H1 (cell line): Measurements from ENCODE around the gene CAMTA1. TPM values are rescaled to one million over a fixed set of nuclear protein-coding genes. Genes with fewer than 3 reads are reported as not detected.

Experiments
- ASH2L ChIP-seq: fragments of 200-600, 300-600 bp; sonication (generic); IDR thresholded peaks from one replicate; pipeline ENCODE4 v1.7.1; 2017; ENCODE audit warnings: low read length
- CHD7 ChIP-seq: fragments of 300-600 bp; sonication (generic); IDR thresholded peaks from 2 replicates; pipeline ENCODE4 v1.7.1; 2012; ENCODE audit warnings: low read length, moderate library complexity, mild to moderate bottlenecking, inconsistent platforms; ENCODE audit not compliant: insufficient replicate concordance
- E2F6 ChIP-seq: IDR thresholded peaks from 2 replicates; pipeline ENCODE4 v1.6.1; 2012; ENCODE audit warnings: inconsistent platforms
- EGR1 ChIP-seq: IDR thresholded peaks from 2 replicates; pipeline ENCODE4 v1.6.1; 2011; ENCODE audit warnings: low read depth, low read length, borderline replicate concordance
- HDAC2 ChIP-seq, 2 experiments: fragments of 300-600 bp in 1 of 2; sonication (generic) in 1 of 2; IDR thresholded peaks; 2 replicates each; pipeline ENCODE4 v1.6.1; 2011 to 2012; ENCODE audit warnings: low read depth in 2 of 2, low read length in 2 of 2, mild to moderate bottlenecking in 2 of 2, moderate library complexity in 2 of 2, borderline replicate concordance in 1 of 2, inconsistent platforms in 1 of 2
- POLR2AphosphoS5 ChIP-seq: IDR thresholded peaks from 2 replicates; pipeline ENCODE4 v1.6.1; 2011; ENCODE audit warnings: low read depth, low read length
- RBBP5 ChIP-seq: IDR thresholded peaks from 2 replicates; pipeline ENCODE4 v1.7.1; 2012; ENCODE audit warnings: low read depth, mild to moderate bottlenecking, inconsistent platforms, low read length, moderate library complexity, borderline replicate concordance
- SP4 ChIP-seq: IDR thresholded peaks from 2 replicates; pipeline ENCODE4 v1.6.1; 2012; ENCODE audit warnings: low read length, inconsistent platforms
- SUZ12 ChIP-seq: fragments of 200-600 bp; sonication (generic); IDR thresholded peaks from 2 replicates; pipeline ENCODE4 v1.6.1; 2012; ENCODE audit warnings: mild to moderate bottlenecking, inconsistent platforms, low read length, moderate library complexity, mixed read lengths
- YY1 ChIP-seq: IDR thresholded peaks from 2 replicates; pipeline ENCODE4 v1.6.1; 2011; ENCODE audit warnings: low read depth, mild to moderate bottlenecking, low read length
- polyA plus RNA-seq, 7 experiments: library from polyadenylated mRNA; depleted of rRNA in 3 of 7; stranded (reverse) in 5 of 7; unstranded in 2 of 7; fragments of >200 nt in 5 of 7; fragments of 200-250 nt in 2 of 7; gene quantifications; 1 replicate in 5 of 7; 2 replicates in 1 of 7; 4 replicates in 1 of 7; pipeline versions ENCODE4 v1.2.1 to v1.2.3, GENCODE V29; 2011 to 2013; ENCODE audit warnings: missing spikeins in 2 of 7, mixed read lengths in 2 of 7
- total RNA-seq: library from RNA; stranded (reverse); fragmentation: NEBNext Ultra II Directional; extraction: Animal tissue kit (Norgen Biotek cat#: 25700); gene quantifications from 2 replicates; pipeline ENCODE4 v1.2.1, GENCODE V29; 2021

Gene CAMTA1
- total and polyA plus RNA-seq, 2 of the 8 experiments (the other 6 are each of a cell fraction or from before 2014, with no cell fraction given), result 65.0 to 119 TPM

DNA sequence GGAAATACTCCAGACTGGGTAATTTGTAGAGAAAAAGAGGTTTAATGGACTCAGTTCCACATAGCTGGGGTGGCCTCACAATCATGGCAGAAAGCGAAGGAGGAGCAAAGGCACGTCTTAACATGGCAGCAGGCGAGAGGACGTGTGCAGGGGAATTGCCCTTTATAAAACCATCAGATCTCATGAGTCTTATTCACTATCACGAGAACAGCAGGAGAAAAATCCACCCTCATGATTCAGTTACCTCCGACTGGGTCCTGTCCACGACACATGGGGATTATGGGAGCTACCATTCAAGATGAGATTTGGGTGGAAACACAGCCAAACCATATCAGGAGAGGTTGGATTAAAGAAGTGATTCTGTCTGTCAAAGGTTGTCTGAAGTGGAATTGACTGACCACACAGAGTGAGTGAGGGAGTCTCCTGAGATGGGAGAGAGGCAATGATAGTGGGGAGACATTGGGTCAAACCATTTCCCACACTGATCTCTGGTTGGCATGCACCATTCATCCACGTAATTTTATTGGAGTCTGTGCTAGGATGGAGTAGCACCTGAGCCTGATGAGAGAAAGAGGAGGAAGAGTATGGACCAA lies 927.6 kb downstream of the CAMTA1 start (continued):
- TF ChIP-seq CHD7 (no peak), EGR1 (no peak), SP4 (no peak), ASH2L (no peak), E2F6 (no peak), YY1 (no peak), HDAC2 (IDR thresholded peaks at IDR 0.05; ENCODE audit: borderline replicate concordance in 1 of 2, low read depth in 2 of 2, low read length in 2 of 2) (no peak), POLR2AphosphoS5 (no peak), RBBP5 (no peak), SUZ12 (no peak)
